HCT116 (cell line): ENCODE results near the gene RUNX2. TPM values are rescaled to one million over a fixed set of nuclear protein-coding genes. Genes with fewer than 3 reads are reported as not detected.

Source experiments
- ATAC-seq: fragments of 200-7000 bp; cut with Tn5 transposase; 2 replicates; pipeline ENCODE4 v1.9.1; 2020; ENCODE audit warnings: mild to moderate bottlenecking, moderate library complexity
- BruUV-seq: library from RNA; stranded (reverse); fragments of 400-500 nt; replicated peaks from 2 replicates; lab custom pipeline; 2021; lab: Mats Ljungman, UMichigan
- CTCF ChIA-PET: fragments of 300-600 bp; sonication (Branson Sonifier 250); formaldehyde crosslinking; loops from one replicate; lab custom pipeline; 2021; ENCODE audit warnings: antibody characterized with exemption; lab: Charles Lee
- POLR2A ChIA-PET: fragments of 300-600, 350-600 bp; sonication (Branson Sonifier 250); formaldehyde crosslinking; loops from one replicate; lab custom pipeline; 2021; ENCODE audit warnings: antibody characterized with exemption; lab: Charles Lee
- RAD21 ChIA-PET, 2 experiments: fragments of 300-600 bp; sonication (Branson Sonifier 250); formaldehyde crosslinking; loops; one replicate each; lab custom pipeline; 2023; ENCODE audit warnings: low total read pairs in 2 of 2; ENCODE audit not compliant: uncharacterized antibody in 2 of 2, unreplicated experiment in 2 of 2, low non-redundant PET in 1 of 2; lab: Charles Lee
- DNase-seq: peaks from one replicate; pipeline ENCODE4 v3.0.0-alpha.2; 2010; ENCODE audit warnings: low read depth, low spot score
- H2AFZ ChIP-seq: fragments of 200-600 bp; shearing (Covaris generic), sonication (generic); 2 replicates; pipeline ENCODE4 v1.6.1; 2017; ENCODE audit warnings: low read depth, mixed run types, mixed read lengths, antibody characterized with exemption, low read length; ENCODE audit not compliant: poor library complexity, severe bottlenecking
- H3K27ac ChIP-seq: 2 replicates; pipeline ENCODE4 v1.5.1; 2012; ENCODE audit warnings: low read depth, low read length
- H3K27me3 ChIP-seq: fragments of 200-600 bp; sonication (generic); 2 replicates; pipeline ENCODE4 v1.6.1; 2016; ENCODE audit warnings: mixed run types, low read length, mixed read lengths; ENCODE audit not compliant: insufficient read depth
- H3K36me3 ChIP-seq, 2 experiments: fragments of 200-500 bp in 1 of 2; fragments of 200-600 bp in 1 of 2; sonication (Bioruptor generic) in 1 of 2; sonication (generic) in 1 of 2; 2 replicates each; pipeline versions ENCODE4 v1.5.1 to v1.6.1; 2014 to 2016; ENCODE audit warnings: low read length in 2 of 2, inconsistent platforms in 1 of 2, mixed read lengths in 1 of 2, mixed run types in 1 of 2; ENCODE audit not compliant: insufficient read depth in 2 of 2, control insufficient read depth in 1 of 2
- H3K4me1 ChIP-seq, 2 experiments: fragments of 200-600 bp in 1 of 2; sonication (generic) in 1 of 2; 2 replicates each; pipeline versions ENCODE4 v1.5.1 to v1.6.1; 2012 to 2017; ENCODE audit warnings: low read length in 2 of 2, inconsistent platforms in 1 of 2, mild to moderate bottlenecking in 1 of 2, mixed read lengths in 1 of 2, mixed run types in 1 of 2, moderate library complexity in 1 of 2; ENCODE audit not compliant: insufficient read depth in 2 of 2, control insufficient read depth in 1 of 2
- H3K4me2 ChIP-seq: fragments of 200-600 bp; sonication (generic); 2 replicates; pipeline ENCODE4 v1.6.1; 2017; ENCODE audit warnings: mixed run types, low read length, mixed read lengths
- H3K4me3 ChIP-seq, 2 experiments: fragments of 200-600 bp in 1 of 2; sonication (generic) in 1 of 2; replicated peaks in 1 of 2; 2 replicates each; pipeline ENCODE4 v1.5.1; 2011 to 2016; ENCODE audit warnings: low read length in 2 of 2, control low read depth in 1 of 2, low read depth in 1 of 2, mild to moderate bottlenecking in 1 of 2, mixed read lengths in 1 of 2, mixed run types in 1 of 2
- H3K79me2 ChIP-seq: fragments of 200-600 bp; sonication (generic); 2 replicates; pipeline ENCODE4 v1.6.1; 2017; ENCODE audit warnings: mild to moderate bottlenecking, mixed run types, low read length, moderate library complexity, mixed read lengths; ENCODE audit not compliant: insufficient read depth
- H3K9ac ChIP-seq: fragments of 200-600 bp; sonication (generic); 2 replicates; pipeline ENCODE4 v1.6.1; 2016; ENCODE audit warnings: low read length, mixed read lengths
- H3K9me2 ChIP-seq: fragments of 200-600 bp; sonication (generic), shearing (Covaris generic); 2 replicates; pipeline ENCODE4 v1.6.1; 2017; ENCODE audit warnings: mixed run types, mild to moderate bottlenecking, moderate library complexity; ENCODE audit not compliant: insufficient read depth
- H3K9me3 ChIP-seq, 2 experiments: fragments of 200-500 bp in 1 of 2; fragments of 200-600 bp in 1 of 2; sonication (Bioruptor generic) in 1 of 2; sonication (generic) in 1 of 2; 2 replicates each; pipeline ENCODE4 v1.6.1; 2014 to 2017; ENCODE audit warnings: low read length in 2 of 2, mixed read lengths in 2 of 2, inconsistent platforms in 1 of 2, low read depth in 1 of 2, mild to moderate bottlenecking in 1 of 2, mixed run types in 1 of 2, moderate library complexity in 1 of 2; ENCODE audit not compliant: control insufficient read depth in 1 of 2, insufficient read depth in 1 of 2
- H4K20me1 ChIP-seq: fragments of 200-600 bp; sonication (generic), shearing (Covaris generic); 2 replicates; pipeline ENCODE4 v1.6.1; 2017; ENCODE audit warnings: mixed run types, mild to moderate bottlenecking, moderate library complexity; ENCODE audit not compliant: insufficient read depth
- ATF3 ChIP-seq: IDR thresholded peaks from 2 replicates; pipeline ENCODE4 v1.6.1; 2012
- CTCF ChIP-seq, 3 experiments: fragments of 200-600 bp in 1 of 3; sonication (generic) in 1 of 3; IDR thresholded peaks in 2 of 3; conservative IDR thresholded peaks in 1 of 3; 2 replicates each; pipeline ENCODE4 v1.5.1; 2012 to 2017; ENCODE audit warnings: low read depth in 2 of 3, low read length in 2 of 3, antibody characterized with exemption in 1 of 3, borderline replicate concordance in 1 of 3, control low read depth in 1 of 3, mild to moderate bottlenecking in 1 of 3, mixed read lengths in 1 of 3, mixed run types in 1 of 3, moderate library complexity in 1 of 3; ENCODE audit not compliant: insufficient read depth in 1 of 3
- ELF1 ChIP-seq: IDR thresholded peaks from 2 replicates; pipeline ENCODE4 v1.6.1; 2012; ENCODE audit warnings: low read depth, borderline replicate concordance
- EZH2 ChIP-seq: fragments of 200-600 bp; sonication (generic); IDR thresholded peaks from 2 replicates; pipeline ENCODE4 v1.6.1; 2017; ENCODE audit warnings: antibody characterized with exemption, mixed run types
- EZH2phosphoT487 ChIP-seq: fragments of 200-600 bp; IDR thresholded peaks from 2 replicates; pipeline ENCODE4 v1.6.1; 2018; ENCODE audit warnings: antibody characterized with exemption, borderline replicate concordance
- FOSL1 ChIP-seq: IDR thresholded peaks from 2 replicates; pipeline ENCODE4 v1.6.1; 2012; ENCODE audit warnings: low read depth
- POLR2A ChIP-seq: IDR thresholded peaks from 2 replicates; pipeline ENCODE4 v1.7.0; 2011; ENCODE audit warnings: borderline replicate concordance; ENCODE audit not compliant: insufficient read depth, insufficient read length; ENCODE audit errors: extremely low read depth
- RAD21 ChIP-seq: IDR thresholded peaks from 2 replicates; pipeline ENCODE4 v1.6.1; 2012; ENCODE audit warnings: low read depth, mild to moderate bottlenecking
- REST ChIP-seq: IDR thresholded peaks from 2 replicates; pipeline ENCODE4 v1.6.1; 2012; ENCODE audit warnings: low read depth
- SIN3A ChIP-seq: IDR thresholded peaks from 2 replicates; pipeline ENCODE4 v1.6.1; 2012; ENCODE audit warnings: low read depth
- SP1 ChIP-seq: IDR thresholded peaks from 2 replicates; pipeline ENCODE4 v1.6.1; 2012; ENCODE audit warnings: low read depth
- TCF7L2 ChIP-seq: IDR thresholded peaks from 2 replicates; pipeline ENCODE4 v1.7.0; 2011; ENCODE audit warnings: borderline replicate concordance, inconsistent platforms; ENCODE audit not compliant: insufficient read depth, insufficient read length; ENCODE audit errors: extremely low read depth
- YY1 ChIP-seq: IDR thresholded peaks from 2 replicates; pipeline ENCODE4 v1.6.1; 2011; ENCODE audit warnings: low read length, low read depth, moderate library complexity, mild to moderate bottlenecking; ENCODE audit not compliant: insufficient replicate concordance; ENCODE audit errors: extremely low read depth
- ZBTB33 ChIP-seq: IDR thresholded peaks from 2 replicates; pipeline ENCODE4 v1.6.1; 2011; ENCODE audit warnings: mild to moderate bottlenecking, low read length, moderate library complexity; ENCODE audit not compliant: insufficient replicate concordance; ENCODE audit errors: extremely low read depth
- ZFX ChIP-seq: fragments of 450-650 bp; IDR thresholded peaks from 2 replicates; pipeline ENCODE4 v1.6.1; 2017
- intact Hi-C: fragments of 100-400 bp; cut with micrococcal nuclease; formaldehyde crosslinking; loops from 2 replicates; pipeline ENCODE4 v1.10.0; 2022
- total RNA-seq: library from RNA; stranded (reverse); gene quantifications from one replicate; pipeline ENCODE4 v1.2.1, GENCODE V29; 2021; ENCODE audit not compliant: unreplicated experiment
- TF ChIP-seq, protein P1 (sequence below): IDR thresholded peaks from 2 replicates; pipeline ENCODE4 v1.6.1; 2012

RUNX2 gene
- total RNA-seq, 1 experiment from 2014 or later = 1.1 TPM

- DNase-seq = no peak
- H3K9me2 ChIP-seq = no peaks in the 10 kb centered on the region
- H3K4me1 ChIP-seq = peaks cover 3 to 11% of the 10 kb centered on the region in 2 experiments; a peak in 3 of 4 replicates
- no peak overlapping the region for H3K27ac ChIP-seq
- TF ChIP-seq ATF3 = no peak
- TF ChIP-seq POLR2A = no peak
- no peak for TF ChIP-seq EZH2
- no peak for TF ChIP-seq EZH2phosphoT487
- TF ChIP-seq RAD21 = no peak
- no peak for TF ChIP-seq ELF1
- no peak for TF ChIP-seq REST
- no peak for TF ChIP-seq TCF7L2
- TF ChIP-seq SP1 = no peak
- no peak for TF ChIP-seq ZFX
- TF ChIP-seq SIN3A = no peak
- TF ChIP-seq YY1 = no peak
- TF ChIP-seq FOSL1 = no peak
- no peak for TF ChIP-seq ZBTB33
- TF ChIP-seq, protein P1, sequence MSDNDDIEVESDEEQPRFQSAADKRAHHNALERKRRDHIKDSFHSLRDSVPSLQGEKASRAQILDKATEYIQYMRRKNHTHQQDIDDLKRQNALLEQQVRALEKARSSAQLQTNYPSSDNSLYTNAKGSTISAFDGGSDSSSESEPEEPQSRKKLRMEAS = no peak
- no peak for TF ChIP-seq CTCF (IDR thresholded peaks at IDR 0.05 in 2 of 3, conservative IDR thresholded peaks at IDR 0.05 in 1 of 3; ENCODE audit: borderline replicate concordance in 1 of 3, insufficient read depth in 1 of 3, low read depth in 2 of 3, low read length in 2 of 3)
- TF ChIP-seq, all 23 proteins: peak for 0
- Histone ChIP-seq H3K4me2 (peak overlapping the region; percentile 39), H2AFZ (no peak overlapping the region), H3K9ac (no peak overlapping the region), H3K79me2 (no peaks in the 10 kb centered on the region), H3K27me3 (no peaks in the 10 kb centered on the region), H3K36me3 (no peaks in the 10 kb centered on the region), H4K20me1 (no peaks in the 10 kb centered on the region), H3K9me3 (no peaks in the 10 kb centered on the region), H3K4me3 (no peak overlapping the region)
- ATAC-seq = peak; percentile 81
- RAD21 ChIA-PET = interaction anchor here in 1 of 2 experiments (0.8 kb wide), 1 partner anchor 137 kb away, joined by 3 read pairs; the partner anchor contains the start of gene SUPT3H
- BruUV-seq = no TSS peak
- POLR2A ChIA-PET = no interaction called here
- intact Hi-C loops = no loop called here
- CTCF ChIA-PET = interaction anchor here (1.2 kb wide), 1 partner anchor 14 kb away, joined by 3 read pairs; no protein-coding TSS in a partner anchor
Observed at GRCh38 chr6:45514454-45515230, 186.5 kb downstream of the RUNX2 start.
